Astrocyte of the hippocampus (primary cell): ENCODE data around the gene ATP11A.
"Not testable (repeated sequence)": the region's sequence is repeated elsewhere in the genome, so short reads cannot be mapped to it uniquely, and the experiment has no call there.

Experiments
- DNase-seq: peaks from one replicate; pipeline ENCODE4 v3.0.0; 2011; ENCODE audit warnings: low read depth, low spot score

ATP11A gene

DNA sequence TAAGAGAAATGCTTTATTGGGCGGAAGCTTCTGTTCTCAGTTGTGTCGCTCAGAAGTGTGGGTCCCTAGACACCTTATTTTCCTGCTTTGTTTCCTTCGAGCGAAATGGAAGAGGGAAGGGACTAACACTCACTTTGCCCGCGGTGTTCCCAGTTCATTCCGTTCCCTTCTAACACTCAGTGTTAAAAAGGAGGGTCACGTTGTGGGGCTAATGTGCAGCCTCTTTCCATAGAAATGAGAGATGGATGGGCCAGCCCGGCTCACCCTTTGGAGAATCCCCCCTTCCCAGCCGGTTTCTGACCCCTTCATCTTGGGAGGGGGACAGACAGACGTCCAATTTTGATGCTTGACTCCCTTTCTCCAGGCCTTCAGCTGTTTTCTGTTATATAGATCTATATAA lies 2.3 kb downstream of the ATP11A start:
- DNase-seq: no peak

- DNase-seq: no peak
Measured at GRCh38 chr13:112692586-112692985, 2.7 kb downstream of the ATP11A start.

DNA sequence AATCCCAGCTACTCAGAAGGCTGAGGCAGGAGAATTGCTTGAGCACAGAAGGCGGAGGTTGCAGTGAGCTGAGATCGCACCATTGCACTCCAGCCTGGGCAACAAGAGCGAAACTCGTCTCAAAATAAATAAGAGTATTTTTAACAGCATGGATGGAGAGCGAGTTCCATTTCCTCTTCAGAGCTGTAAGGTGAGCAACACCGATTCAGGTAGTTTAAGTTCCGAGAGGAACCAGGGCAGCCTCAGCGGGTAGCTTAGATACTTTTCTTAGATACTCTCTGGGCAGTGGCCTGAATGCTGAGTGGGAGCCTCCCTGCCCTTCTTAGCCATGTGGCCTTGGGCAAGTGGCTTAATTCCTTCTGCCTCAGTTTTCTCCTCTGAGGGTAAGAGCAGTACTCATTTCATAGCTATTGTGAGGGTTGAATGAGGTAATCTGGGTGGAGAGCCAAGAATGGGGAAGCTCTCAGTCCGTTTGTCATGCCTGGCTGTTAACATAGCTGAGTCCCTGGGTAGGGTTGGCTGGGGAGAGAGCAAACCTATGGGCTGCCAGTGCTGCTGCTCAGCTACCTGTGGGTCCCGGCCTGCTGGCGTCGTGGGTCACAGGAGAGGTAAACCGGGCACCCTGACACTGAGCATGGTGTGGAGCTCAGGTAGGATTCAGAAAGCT lies 4.1 kb downstream of the ATP11A start:
- peak; percentile 88 for DNase-seq

- no peak for DNase-seq
Measured at GRCh38 chr13:112695121-112695520, 5.3 kb downstream of the ATP11A start.

GRCh38 chr13:112696001-112696868 lies 6.4 kb downstream of the ATP11A start:
- DNase-seq: no peak

DNA sequence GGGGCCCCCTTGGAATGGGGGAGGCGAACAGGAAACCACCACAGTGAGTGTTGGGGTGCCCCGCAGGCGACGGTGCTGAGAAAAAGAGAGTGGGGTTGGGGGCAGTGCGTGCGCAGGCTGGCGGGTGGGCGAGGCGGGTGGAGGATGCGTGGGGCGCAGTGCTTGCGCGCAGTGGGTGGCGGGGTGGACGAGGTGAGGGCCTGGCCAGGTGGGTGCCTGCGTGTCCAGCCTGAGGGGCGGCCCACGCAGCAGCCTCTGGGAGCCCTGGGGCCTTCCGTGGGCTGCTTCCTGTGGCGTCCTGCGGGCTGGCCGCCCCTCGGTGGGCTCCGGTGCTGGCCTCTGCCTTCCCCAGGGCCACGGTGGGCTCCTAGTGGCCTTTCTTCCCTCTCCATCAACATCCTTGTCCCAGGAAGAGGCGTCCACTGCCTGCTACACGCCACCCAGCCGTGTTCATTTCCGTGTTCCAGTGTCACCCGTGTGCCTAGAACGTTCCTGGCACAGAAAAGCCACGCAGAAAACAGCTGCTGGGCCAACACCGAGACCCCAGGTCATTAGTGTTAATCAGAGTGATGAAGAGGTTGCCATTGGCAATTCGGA lies 7.1 kb downstream of the ATP11A start:
- DNase-seq: no peak

DNA sequence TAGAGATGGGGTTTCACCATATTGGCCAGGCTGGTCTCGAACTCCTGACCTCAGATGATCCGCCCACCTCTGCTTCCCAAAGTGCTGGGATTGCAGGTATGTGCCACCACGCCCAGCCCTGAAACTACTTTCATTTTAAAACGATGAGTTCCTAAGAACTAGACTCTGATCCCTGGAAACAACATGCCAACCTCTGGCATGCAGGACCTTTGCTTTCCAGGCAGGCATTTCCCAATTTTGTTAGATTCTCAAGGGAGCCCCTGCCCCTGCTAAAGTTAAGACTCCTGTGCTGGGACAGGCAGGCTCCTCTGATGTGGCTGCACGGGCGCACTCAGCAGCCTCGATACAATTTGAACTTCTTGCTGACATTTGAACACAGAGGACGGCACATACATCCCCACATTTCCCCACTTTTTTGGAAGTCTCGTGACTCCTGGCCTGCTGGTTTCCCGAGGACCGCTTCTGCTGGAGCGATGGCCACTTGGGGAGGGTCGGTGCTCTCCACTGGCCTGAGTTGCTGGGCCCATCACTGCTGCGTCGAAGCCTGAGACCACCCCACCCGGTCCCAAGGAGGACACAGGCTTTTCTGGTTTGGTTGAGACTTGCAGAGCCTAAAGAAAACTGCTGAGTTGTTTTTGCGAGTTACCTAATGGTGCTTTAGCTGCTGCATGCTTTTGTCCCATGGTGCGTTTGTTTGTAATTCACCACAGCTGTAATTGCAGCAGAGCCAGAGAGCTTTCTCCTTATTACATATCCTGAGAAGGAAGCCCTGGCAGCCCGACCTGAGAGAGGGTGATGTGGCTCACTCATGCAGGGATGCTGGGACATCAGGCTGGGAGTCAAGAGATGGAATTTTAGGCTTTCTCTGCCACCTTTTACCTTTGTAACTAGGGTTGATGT lies 8.2 kb downstream of the ATP11A start:
- no peak for DNase-seq

- DNase-seq: peak; percentile 37
Measured at GRCh38 chr13:112699322-112699918, 9.6 kb downstream of the ATP11A start.

DNA sequence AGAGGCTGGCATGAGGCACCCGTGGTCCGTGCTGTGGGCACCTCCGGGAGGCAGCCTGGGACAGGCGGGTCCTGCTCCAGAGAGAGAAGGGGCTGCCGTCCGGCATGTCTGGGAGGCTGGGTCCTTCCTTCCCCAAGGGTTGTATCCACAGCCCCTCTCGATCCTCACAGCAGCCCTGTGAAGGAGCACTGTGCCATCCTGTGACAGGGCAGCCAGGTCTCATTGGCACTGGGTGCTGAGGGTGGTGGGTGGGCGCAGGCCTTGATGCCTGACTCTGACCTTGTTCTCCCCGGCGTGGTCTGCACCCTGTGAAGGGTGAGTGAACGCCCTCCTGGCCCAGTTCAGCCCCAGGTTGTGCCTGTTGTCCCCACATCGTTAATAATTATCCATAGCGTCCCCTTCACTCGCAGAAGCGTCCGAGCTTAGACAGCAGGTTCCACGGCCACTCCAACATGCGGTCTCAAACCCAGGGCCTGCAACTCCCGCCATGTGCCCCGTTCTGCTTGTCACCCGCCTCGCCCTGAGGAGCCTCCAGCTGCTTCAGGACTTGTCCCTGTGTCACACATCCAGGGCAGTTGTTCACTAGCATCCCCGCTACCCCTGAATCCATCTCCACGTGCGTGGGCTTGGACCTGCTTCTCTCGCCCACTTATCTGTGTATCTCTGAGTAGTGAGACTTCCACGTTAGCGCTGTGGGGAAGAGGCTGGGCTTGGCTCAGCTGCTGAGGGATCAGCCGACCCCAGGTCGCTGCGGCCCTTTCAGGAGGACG lies 10.6 kb downstream of the ATP11A start:
- DNase-seq: no peak

GRCh38 chr13:112702341-112702985 lies 12.6 kb downstream of the ATP11A start:
- no peak for DNase-seq

GRCh38 chr13:112702986-112703379 lies 13.1 kb downstream of the ATP11A start:
- DNase-seq: no peak

GRCh38 chr13:112703449-112704284 lies 13.8 kb downstream of the ATP11A start:
- DNase-seq: no peak

GRCh38 chr13:112704308-112705145 lies 14.7 kb downstream of the ATP11A start:
- no peak for DNase-seq

GRCh38 chr13:112705286-112705685 lies 15.4 kb downstream of the ATP11A start:
- DNase-seq: no peak

- no peak for DNase-seq
Measured at GRCh38 chr13:112706171-112706570, 16.3 kb downstream of the ATP11A start.

DNA sequence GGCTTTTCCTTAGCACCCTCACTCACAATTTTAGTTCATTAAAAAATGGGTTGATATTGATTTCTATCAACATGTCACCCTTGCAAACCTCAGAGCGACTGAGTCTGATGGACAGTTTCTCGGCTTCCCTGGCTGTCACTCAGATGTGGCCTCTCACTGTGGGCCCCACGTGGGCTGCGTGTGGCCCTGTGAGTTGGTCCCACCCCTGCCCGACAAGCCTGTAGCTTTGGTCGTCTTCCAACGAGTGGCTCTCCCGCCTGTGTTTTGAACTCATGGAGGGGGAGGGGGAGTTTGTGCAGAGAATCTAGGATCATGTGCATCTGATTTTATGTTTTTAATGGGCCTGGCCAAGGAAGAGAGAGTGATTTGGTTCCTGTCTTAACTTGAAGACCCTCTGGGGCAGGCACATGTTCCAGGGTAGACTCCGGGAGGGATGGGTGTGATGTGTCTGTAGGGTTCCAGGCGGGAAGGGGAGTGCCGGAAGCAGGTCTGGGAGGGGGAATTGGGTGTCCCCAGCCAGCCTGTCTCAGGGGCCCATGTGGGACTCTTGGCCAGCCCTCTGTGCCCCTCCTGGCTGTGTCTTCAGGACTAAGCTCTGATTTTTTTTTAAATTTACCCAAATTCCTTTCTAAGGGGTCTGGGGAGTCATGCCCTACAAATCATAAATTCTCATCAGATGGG lies 18.9 kb downstream of the ATP11A start:
- no peak for DNase-seq

- not testable (repeated sequence) for DNase-seq
Measured at GRCh38 chr13:112709316-112709715, 19.5 kb downstream of the ATP11A start.
